UCSD-AML1 (cell line): ENCODE results near the gene THAP4.
"Not testable (repeated sequence)": the region's sequence is repeated elsewhere in the genome, so short reads cannot be mapped to it uniquely, and the experiment has no call there.

Source experiments
- DNase-seq: peaks from one replicate; lab custom pipeline; 2025; ENCODE audit not compliant: unreplicated experiment; lab: John Stamatoyannopoulos, UW

THAP4 gene

DNA sequence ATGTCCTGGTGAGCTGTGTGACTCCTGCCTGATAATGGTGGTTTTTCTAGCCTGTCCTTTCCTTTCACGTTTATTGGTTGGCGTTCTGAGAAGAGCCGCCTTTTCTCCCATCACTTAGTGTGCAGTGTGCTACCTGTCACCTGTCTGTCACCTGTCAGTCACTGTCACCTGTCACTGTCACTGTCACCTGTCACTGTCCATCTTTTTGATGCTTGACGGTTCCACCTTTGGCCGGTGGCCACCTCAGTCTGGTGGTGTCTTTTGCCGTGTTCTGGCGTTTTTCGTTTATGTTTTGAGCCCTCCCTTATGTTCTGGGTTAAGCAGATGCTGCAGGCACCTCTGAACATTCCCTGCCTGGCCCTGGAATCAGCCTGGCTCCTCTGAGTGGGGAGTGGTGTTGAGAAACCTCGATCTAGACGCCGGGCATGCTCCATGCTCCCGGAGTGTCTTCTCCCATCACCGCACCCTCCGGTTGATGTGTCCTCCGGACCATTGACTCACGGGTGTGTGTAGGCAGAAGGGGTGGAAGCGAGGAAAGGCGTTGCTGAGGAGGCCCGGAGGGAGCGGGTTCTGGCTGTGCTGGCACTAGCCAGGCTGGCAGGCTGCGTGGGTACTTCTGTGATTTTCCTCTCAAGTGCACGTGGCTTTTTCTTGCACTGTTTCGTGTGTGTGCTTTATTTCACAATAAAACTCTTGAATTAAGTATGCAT, 28.9 kb upstream of the THAP4 start:
- DNase-seq = no peak

DNA sequence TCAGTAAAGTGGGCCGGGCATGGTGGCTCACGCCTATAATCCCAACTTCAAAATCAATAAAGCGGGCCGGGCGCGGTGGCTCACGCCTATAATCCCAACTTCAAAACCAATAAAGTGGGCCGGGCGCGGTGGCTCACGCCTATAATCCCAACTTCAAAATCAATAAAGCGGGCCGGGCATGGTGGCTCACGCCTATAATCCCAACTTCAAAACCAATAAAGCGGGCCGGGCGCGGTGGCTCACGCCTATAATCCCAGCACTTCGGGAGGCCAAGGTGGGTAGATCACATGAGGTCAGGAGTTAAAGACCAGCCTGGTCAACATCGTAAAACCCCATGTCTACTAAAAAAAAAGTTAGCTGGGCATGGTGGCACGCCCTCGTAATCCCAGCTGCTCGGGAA, 25.8 kb upstream of the THAP4 start:
- DNase-seq = not testable (repeated sequence)

DNA sequence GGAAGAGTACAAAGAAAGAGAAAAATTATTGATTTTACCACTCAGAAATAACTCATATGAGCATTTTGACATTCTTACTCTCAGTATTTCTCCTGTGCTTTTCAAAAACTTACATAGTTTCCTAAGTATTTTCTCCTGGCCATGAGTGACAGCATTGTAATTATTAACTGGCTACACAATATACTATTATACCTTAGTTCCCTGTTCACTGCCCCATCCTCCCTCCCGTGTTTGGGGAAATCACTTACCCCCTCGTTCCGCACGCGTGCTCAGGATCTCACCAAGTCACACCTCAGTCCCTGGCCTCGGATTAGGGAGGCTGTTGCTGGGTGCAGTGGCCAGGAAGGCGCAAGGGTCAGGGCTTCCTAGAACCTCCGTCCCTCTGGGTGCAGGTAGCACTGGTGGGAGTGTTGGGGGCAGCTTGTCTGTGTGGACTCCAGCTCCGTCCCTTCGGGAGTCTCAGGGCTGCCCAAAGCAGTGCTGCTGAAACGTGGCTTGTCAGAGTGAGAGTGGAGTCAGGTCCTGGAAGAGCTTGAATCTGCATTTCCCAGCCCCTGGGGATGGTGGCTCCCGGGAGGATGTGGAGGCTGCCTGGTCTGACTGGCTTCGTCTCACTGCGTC, 23.7 kb upstream of the THAP4 start:
- no peak for DNase-seq

DNA sequence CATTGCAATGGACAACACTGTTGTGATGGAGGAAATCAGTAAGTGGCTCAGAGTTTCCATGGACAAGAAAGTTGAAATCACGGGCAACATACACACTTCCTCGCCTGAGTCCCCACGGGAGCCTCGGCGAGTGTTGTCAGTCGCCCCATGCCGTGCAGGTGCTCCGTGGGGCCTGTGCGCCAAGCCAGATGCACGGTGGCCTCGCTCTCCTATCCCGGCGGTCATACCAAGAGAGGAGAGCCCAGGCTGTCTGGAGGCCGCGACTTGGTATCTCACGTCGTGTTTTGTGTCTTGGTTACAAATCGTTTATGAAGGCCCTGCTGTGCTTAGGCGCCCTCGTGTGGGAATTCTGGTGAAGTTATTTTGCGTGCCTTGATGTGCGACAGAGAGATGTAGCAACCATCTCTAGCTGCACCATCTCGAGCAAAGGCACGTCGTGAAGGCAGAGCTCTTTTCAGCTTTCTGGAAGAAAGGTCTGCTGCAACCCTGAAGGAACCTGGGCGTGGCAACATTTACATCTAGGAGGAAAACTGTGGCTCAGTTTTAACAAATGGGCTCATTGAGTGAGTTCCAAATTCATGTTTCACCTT, 22.3 kb upstream of the THAP4 start:
- peak; percentile 43 for DNase-seq

DNA sequence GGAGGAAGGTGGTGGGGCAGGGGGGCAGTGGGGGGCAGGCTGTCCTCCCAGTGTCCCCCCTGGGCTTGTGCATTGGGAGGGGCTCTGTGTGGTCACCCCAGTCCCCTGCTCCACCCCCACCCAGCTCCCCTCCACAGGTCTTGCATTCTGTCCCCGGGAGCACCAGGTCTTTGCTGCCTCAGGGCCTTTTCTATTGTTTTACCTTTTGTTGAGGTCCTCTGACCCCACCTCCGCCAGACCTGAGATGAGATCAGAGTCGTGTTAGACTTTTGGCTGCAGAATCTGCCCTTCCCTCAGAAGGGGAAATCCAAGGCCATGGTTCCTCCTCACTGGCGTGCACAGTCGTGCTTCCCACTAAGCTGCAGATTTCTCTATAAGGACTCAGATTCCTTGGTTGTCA, 21.3 kb upstream of the THAP4 start:
- DNase-seq = no peak

DNA sequence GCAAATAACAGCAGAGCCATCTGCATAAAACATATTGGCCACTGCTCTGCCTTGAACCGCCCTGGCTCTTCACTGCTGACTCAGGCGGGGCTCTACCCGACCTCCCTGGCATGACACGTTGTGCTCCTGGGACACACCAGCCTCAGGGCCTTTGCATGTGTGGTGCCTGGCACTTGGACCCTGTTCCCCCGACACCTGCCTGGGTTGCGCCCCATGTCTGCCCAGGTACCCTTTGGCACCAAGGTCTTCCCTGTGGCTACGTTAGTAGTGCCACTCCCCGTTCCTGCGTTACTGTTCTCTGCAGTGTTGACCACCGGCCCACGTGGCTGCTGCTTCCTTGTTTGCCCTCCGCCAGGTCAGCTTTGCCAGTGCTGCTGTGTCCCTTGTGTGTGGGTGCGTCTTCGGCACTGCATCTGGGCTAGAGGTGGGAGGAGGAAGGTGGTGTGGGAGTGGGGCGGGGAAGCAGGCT, 20.9 kb upstream of the THAP4 start:
- no peak for DNase-seq

DNA sequence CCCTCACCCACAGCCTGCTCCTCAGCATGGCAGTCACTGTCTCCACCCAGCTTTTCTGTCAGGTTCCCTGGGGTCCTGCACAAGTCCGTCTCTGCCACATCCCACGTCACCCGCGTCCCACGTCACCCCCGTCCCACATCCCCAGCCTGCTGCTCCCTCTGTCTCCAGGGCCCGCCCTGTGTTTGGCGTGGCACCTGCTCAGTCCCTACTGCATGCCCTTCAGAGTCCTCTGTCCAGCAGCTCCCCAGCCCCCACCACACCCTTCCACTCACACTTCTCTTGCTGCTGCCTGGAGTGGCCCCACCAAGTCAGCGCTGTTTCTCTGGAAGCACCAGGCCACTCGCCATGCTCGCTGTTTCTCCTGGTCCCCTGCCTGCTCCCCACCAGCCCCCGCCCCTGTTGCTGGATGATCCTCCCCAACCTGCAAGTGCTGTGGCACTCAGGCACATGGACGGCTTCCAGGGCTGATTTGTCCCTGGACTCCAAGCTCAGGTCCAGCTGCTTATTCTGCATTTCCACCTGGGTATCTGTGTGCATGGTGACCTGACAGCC, 19.3 kb upstream of the THAP4 start:
- no peak for DNase-seq

DNA sequence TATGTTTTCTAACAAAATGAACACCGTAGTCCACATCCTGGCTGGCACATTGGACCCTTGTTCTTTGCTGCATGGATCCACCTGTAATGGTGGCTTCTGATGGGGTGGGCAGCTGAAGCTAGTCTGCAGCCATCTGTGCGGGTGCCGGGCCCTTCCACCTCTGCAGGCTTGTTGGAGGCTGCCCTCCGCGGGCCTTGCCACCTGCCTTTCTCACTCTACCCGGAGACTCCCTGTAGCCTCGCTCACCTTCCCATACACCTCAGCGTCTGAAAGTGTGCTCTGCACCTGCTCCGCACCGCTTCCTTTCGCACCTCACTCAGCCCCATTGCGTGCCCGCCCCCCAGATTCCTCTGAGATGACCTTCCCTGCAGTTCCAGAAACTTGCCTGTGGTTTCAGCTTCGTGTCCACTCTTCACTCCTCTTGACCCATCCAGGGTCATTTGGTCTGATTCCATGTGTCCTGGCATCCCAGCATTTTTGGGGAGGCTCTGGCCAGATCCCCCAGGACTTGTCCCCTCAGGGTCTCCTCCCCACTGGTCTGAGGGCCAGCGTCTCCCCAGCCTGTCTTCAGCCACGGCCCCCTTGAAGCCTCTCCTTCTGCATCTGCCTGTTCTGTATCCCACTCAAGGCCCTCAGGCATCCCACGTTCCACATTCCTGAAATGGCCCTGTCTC, 18.7 kb upstream of the THAP4 start:
- no peak for DNase-seq

DNA sequence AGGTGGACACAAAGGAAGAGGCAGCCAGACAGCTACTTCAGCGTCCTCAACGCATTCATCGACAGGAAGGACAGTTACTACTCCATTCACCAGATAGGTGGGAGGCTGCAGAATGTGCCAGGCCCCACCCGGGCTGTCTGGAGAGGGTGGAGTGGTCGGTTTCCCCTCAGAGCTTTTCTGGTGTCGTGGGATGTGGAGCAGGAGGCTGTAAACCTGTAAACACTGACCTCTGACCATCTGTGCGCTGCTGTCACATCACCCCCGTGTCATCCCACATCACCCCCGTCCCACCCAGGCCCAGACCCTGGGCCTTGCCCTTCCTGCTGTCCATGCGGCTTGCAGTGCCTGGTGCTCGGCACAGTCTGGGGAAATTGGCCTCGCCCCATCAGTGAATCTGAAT, 17.6 kb upstream of the THAP4 start:
- DNase-seq = no peak

DNA sequence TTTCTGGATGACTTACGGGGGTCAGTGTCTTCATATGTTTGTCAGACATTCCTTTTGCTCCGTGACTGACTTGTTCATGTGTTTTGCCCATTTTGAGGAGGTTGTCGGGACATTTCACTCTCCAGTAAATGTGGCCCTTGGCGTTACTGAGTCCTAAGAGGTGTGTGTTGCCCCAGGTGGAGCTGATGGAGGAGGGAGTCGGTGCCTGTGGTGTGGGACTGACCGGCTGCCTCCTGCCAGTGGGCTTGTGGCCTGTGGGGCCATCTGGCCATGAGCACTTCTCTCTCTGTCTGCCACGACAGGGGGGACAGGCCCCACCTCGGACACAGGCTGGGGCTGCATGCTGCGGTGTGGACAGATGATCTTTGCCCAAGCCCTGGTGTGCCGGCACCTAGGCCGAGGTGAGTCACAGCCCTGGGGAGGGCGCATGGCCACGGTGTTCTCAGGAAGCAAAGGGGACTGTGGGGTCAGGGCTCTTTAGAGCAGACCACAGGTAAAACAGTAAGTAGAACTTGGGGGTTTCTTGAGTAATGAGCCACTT, 16.3 kb upstream of the THAP4 start:
- DNase-seq = no peak

DNA sequence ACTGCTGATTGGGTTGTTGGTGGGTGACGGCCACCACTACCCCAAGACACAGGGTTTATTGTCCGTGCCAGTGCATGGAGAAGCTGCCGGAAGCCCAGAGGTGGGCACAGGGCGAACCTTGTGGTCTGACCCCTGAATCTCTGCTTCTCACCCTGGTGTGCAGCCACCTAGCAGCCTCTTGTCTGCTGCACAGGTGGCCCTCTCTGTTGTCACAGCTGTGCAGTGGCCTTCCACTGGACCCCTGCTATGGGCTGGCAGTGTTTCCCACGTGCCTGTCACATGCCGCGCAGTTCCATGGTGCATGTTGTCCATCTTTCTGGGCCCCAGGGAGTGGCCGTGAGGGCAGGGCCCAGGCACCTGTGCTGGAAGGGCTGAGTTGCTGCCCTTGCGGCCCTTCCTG, 15.8 kb upstream of the THAP4 start:
- DNase-seq = no peak

DNA sequence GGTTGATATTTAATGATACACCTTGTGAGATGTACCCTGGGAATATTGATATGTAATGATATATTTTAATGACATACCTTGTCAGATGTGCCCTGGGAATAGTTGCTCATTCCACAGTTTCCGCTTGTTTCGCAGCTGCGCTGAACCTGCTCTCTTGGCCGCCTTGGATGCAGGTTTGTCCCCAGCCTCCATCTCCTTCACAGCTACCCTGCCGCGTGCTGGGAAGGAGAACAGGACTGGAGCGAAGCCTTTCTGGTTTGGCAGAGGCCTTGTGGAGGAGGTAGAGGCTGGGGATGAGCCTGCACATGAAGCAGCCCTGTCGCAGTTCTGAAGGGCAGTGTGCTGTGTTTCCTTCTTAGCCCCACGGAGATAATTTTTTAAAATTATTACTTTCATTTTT, 15.2 kb upstream of the THAP4 start:
- DNase-seq = no peak

DNA sequence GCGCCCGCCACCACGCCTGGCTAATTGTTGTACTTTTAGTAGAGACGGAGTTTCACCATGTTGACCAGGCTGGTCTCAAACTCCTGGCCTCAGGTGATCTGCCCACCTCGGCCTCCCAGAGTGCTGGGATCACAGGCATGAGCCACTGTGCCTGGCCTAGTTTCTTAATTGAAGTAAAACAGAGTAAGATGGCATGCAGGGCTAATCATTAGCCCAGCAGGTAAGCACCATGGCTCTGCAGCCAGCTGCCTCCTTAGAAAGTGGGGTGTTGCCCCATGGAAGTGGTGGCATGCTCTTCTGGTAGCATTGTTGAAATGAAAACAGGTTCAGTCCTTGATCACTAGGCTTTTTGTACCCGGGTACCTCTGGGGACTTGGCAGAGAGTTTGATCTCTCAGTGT, 13.0 kb upstream of the THAP4 start:
- DNase-seq = no peak

DNA sequence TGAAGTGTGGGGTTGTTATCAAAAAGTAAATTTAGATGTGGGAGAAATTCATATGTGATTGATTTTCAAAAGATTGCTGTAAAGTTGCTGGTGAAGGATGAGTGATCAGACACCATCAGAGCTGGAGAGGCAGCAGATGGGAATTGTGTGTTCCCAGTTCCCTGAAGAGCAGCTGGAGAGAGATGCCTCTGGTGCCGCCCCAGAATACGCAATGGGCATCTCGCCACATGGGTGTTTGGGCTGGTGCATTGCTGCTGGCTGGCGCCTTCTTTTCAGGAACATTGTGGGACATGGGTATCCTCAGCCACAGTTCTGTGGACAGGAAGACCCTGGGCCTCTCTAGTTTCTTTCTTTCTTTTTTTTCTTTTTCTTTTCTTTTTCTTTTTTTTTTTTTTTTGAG, 12.4 kb upstream of the THAP4 start:
- no peak for DNase-seq

DNA sequence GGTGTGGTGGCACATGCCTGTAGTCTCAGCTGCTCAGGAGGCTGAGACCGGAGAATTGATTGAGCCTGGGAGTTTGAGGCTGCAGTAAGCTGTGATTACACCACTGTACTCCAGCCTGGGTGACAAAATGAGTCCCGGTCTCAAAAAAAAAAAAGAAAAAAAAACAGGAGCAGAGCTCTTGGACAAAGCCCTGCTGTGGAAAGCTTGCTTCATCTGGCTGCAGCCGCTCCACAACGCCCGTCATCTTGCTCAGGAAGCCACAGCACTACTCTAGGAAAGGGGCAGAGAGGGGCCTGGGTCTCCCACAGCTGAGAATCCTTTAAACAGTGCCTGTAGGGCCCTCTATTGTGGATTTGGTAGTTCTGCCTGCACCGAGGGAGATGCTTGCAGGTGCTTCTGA, 11.5 kb upstream of the THAP4 start:
- DNase-seq = no peak

DNA sequence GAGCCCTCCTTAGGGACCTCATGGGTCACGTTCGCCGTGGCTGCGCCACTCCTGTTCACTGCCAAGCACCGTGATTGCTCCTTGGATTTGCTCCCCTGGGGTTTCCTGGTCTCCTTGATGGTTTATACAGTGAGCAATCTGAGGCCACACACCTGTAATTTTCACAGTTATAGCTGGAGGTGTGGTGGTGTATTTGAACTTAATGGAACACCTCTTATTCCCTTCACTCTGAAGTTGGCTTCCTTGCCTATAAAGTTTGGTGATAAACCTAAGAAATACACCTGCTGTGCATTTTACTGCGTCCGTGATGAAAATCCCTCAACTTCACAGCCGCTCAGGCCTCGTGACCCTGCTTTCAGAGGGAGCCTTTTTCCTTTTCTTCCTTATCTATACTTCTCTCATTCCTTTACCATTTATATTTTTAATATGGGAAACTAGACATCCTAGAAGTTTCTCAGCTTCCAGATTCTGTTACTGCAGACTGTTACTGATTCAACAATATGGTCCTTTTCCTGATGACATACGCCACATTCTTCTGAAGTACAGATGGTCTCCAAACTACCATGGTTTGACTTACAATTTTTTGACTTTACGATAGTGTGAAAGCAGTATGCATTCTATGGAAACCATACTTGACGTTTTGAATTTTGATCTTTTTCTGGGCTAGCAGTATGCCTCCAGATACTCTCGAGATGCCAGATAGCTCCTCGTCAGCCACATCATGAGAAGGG, 9.1 kb upstream of the THAP4 start:
- DNase-seq = no peak

DNA sequence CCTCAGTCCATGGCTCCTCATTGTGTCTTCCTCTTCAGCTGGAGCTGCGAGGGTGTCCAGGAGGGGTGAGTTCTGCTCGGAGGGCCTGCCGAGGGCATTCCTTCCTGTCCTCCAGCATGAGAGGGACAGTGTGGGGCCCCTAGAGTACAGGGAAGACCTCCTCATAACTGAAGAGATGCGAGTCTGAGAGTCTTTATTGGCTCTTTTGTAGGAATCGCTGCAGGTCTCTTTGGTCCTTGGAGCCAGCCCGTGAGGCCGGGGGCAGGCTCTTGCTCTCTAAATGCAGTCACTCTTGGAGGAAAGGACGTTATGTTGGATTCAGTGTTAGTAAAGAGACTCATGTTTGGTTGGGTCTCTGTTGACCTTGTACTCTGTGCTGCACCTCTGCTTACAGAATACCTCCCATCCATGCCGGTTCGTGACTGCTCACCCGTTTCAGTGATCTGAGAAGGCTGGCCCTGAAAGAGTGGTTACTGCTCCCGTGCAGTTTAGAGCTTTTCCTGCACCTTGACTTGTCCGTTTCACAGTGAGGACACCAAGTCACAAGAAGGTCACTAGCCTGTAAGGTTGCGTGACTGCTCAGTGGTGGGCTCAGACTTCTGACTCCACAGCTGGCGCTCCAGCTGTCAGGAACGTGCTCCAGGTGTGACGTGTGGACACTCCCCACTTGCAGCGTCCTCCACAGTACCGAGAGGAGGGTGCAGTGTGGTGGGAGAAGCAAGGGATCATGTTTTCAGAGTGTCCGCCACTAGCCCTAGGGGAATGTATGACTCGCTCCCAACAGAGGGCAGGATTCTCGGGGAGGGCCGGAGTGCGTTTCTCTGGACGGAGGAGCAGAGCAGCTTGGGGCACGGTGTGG, 8.3 kb upstream of the THAP4 start:
- DNase-seq = no peak

DNA sequence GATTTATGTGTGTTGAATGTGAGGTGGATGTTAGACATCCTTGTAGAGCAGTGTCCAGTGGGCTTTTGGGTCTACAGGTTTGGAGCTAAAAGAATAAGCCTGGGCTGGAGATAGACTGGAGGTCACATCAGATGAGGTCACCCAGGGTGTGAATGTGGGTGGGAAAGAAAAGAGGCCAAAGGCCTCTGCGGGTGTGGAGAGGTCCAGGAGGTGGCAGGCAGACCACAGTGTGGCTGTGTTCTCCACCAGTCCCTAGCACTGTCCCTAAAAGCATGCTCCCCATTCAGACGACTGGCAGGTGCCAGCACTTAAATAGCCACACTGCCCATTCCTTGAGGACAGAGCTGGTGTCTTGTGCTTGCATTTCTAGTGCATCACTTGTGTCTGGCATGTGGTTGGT, 4.7 kb upstream of the THAP4 start:
- DNase-seq = no peak

DNA sequence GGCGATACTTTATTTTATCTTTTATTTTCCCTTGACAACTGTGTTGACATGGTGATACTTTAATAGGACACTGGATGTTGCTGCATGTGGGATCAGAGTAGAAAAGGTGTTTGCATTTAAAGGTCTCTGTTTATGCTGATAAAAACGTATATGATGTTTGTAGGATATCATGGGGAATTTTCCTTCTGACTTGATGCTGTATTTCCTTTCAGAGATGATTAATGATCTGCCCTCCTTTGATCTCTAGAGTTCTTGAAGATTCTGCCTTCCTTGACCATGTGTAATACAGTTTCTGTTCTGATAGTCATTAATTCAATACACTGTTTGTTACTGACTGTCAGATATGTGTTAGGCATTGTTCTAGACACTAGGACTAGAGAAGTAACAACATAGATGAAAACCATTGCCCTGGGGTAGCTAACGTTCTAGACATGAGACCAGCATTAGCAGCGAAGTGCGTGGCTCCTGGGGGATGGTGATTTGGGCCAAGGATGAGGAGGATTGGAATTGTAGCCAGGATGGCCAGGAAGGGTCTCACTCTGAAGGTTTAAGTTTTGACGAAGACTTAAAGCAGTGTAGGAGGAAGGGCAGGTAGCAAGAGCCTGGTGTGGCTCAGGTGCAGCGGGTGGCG, 3.3 kb upstream of the THAP4 start:
- DNase-seq = no peak
